ENCODE measurements around the gene CCDC88C.

The CCDC88C gene

GRCh38 chr14:91261986-91262549 lies 155.6 kb downstream of the CCDC88C start:
- Histone ChIP-seq H4K12ac (ENCODE audit: low read depth, low read length) (no peak overlapping the region), H3K9me3 (ENCODE audit: insufficient read depth, low read depth, low read length) (peaks cover 5% of the 10 kb centered on the region), H2AFZ (ENCODE audit: insufficient read depth, low read length, poor library complexity) (no peak overlapping the region), H3K18ac (ENCODE audit: low read length) (no peak overlapping the region), H3K79me2 (ENCODE audit: control insufficient read depth, insufficient read depth, low read length, poor library complexity) (no peaks in the 10 kb centered on the region), H3K79me1 (ENCODE audit: low read length) (peaks cover 22% of the 10 kb centered on the region), H4K91ac (ENCODE audit: low read depth, low read length) (no peak overlapping the region), H3K14ac (ENCODE audit: low read length) (no peak overlapping the region), H4K8ac (ENCODE audit: low read depth, low read length) (no peak overlapping the region), H3K4me3 (ENCODE audit: low read depth, low read length) (no peak overlapping the region), H2BK5ac (ENCODE audit: low read depth, low read length, poor library complexity) (no peak overlapping the region), H2AK5ac (ENCODE audit: low read length) (no peak overlapping the region), H2BK120ac (ENCODE audit: insufficient read depth, low read length, poor library complexity) (no peak overlapping the region), H3K9ac (ENCODE audit: low read length) (no peak overlapping the region), H3K4me1 (ENCODE audit: control insufficient read depth in 1 of 2, insufficient read depth in 2 of 2, low read length in 2 of 2) (peaks cover 25% of the 10 kb centered on the region in 2 experiments), H3K23ac (ENCODE audit: low read length) (no peak overlapping the region), H3K27me3 (ENCODE audit: insufficient read depth, low read length) (no peaks in the 10 kb centered on the region), H3K36me3 (ENCODE audit: control insufficient read depth in 1 of 2, insufficient read depth in 2 of 2, low read length in 2 of 2) (no peaks in the 10 kb centered on the region), H3K4me2 (ENCODE audit: low read length) (no peak overlapping the region), H3K4ac (ENCODE audit: low read depth, low read length) (no peak overlapping the region), H2BK12ac (ENCODE audit: low read length) (no peak overlapping the region), H3K27ac (ENCODE audit: low read depth, low read length) (no peak overlapping the region)
- no CpG with 5 or more reads among the region's 11 CpGs for WGBS (ENCODE audit: extremely low coverage, insufficient coverage, insufficient read length)
- DNase-seq, result no peak

GRCh38 chr14:91261115-91261514 lies 156.5 kb downstream of the CCDC88C start:
- Histone ChIP-seq H3K23ac (ENCODE audit: low read length) (no peak overlapping the region), H3K4me2 (ENCODE audit: low read length) (no peak overlapping the region), H3K4ac (ENCODE audit: low read depth, low read length) (no peak overlapping the region), H2AK5ac (ENCODE audit: low read length) (peak overlapping the region; percentile 84), H3K4me1 (ENCODE audit: control insufficient read depth in 1 of 2, insufficient read depth in 2 of 2, low read length in 2 of 2) (peaks cover 25 to 31% of the 10 kb centered on the region in 2 experiments), H3K36me3 (ENCODE audit: control insufficient read depth in 1 of 2, insufficient read depth in 2 of 2, low read length in 2 of 2) (no peaks in the 10 kb centered on the region), H3K27ac (ENCODE audit: low read depth, low read length) (no peak overlapping the region), H2AFZ (ENCODE audit: insufficient read depth, low read length, poor library complexity) (no peak overlapping the region), H3K18ac (ENCODE audit: low read length) (no peak overlapping the region), H4K8ac (ENCODE audit: low read depth, low read length) (no peak overlapping the region), H2BK12ac (ENCODE audit: low read length) (peak overlapping the region; percentile 22), H3K79me1 (ENCODE audit: low read length) (peaks cover 23% of the 10 kb centered on the region), H2BK120ac (ENCODE audit: insufficient read depth, low read length, poor library complexity) (no peak overlapping the region), H3K9ac (ENCODE audit: low read length) (no peak overlapping the region), H3K9me3 (ENCODE audit: insufficient read depth, low read depth, low read length) (peaks cover 5% of the 10 kb centered on the region), H4K91ac (ENCODE audit: low read depth, low read length) (no peak overlapping the region), H3K79me2 (ENCODE audit: control insufficient read depth, insufficient read depth, low read length, poor library complexity) (no peaks in the 10 kb centered on the region), H4K12ac (ENCODE audit: low read depth, low read length) (no peak overlapping the region), H3K14ac (ENCODE audit: low read length) (no peak overlapping the region), H2BK5ac (ENCODE audit: low read depth, low read length, poor library complexity) (no peak overlapping the region), H3K4me3 (ENCODE audit: low read depth, low read length) (no peak overlapping the region), H3K27me3 (ENCODE audit: insufficient read depth, low read length) (no peaks in the 10 kb centered on the region)
- WGBS (ENCODE audit: extremely low coverage, insufficient coverage, insufficient read length), result no CpG with 5 or more reads among the region's 5 CpGs
- no peak for DNase-seq

GRCh38 chr14:91258876-91259275 lies 158.7 kb downstream of the CCDC88C start:
- H3K18ac ChIP-seq (ENCODE audit: low read length), result no peak overlapping the region
- DNase-seq, result no peak
- no peak overlapping the region for H3K4ac ChIP-seq (ENCODE audit: low read depth, low read length)
- no peak overlapping the region for H3K14ac ChIP-seq (ENCODE audit: low read length)
- no peaks in the 10 kb centered on the region for H3K27me3 ChIP-seq (ENCODE audit: insufficient read depth, low read length)
- no peaks in the 10 kb centered on the region for H3K36me3 ChIP-seq (ENCODE audit: control insufficient read depth in 1 of 2, insufficient read depth in 2 of 2, low read length in 2 of 2)
- no peak overlapping the region for H3K23ac ChIP-seq (ENCODE audit: low read length)
- no peaks in the 10 kb centered on the region for H3K79me2 ChIP-seq (ENCODE audit: control insufficient read depth, insufficient read depth, low read length, poor library complexity)
- H3K4me1 ChIP-seq (ENCODE audit: control insufficient read depth in 1 of 2, insufficient read depth in 2 of 2, low read length in 2 of 2), result peaks cover 18 to 33% of the 10 kb centered on the region in 2 experiments
- H3K79me1 ChIP-seq (ENCODE audit: low read length), result peaks cover 22% of the 10 kb centered on the region
- H2BK120ac ChIP-seq (ENCODE audit: insufficient read depth, low read length, poor library complexity), result no peak overlapping the region
- H2AFZ ChIP-seq (ENCODE audit: insufficient read depth, low read length, poor library complexity), result no peak overlapping the region
- no peak overlapping the region for H3K9ac ChIP-seq (ENCODE audit: low read length)
- H4K91ac ChIP-seq (ENCODE audit: low read depth, low read length), result peak overlapping the region; percentile 28
- H4K8ac ChIP-seq (ENCODE audit: low read depth, low read length), result no peak overlapping the region
- H3K27ac ChIP-seq (ENCODE audit: low read depth, low read length), result peak overlapping the region; percentile 49
- no peak overlapping the region for H4K12ac ChIP-seq (ENCODE audit: low read depth, low read length)
- no peak overlapping the region for H3K4me2 ChIP-seq (ENCODE audit: low read length)
- peaks cover 2% of the 10 kb centered on the region for H3K9me3 ChIP-seq (ENCODE audit: insufficient read depth, low read depth, low read length)
- peak overlapping the region; percentile 44 for H2BK12ac ChIP-seq (ENCODE audit: low read length)
- WGBS (ENCODE audit: extremely low coverage, insufficient coverage, insufficient read length), result no CpG with 5 or more reads among the region's 3 CpGs
- H2AK5ac ChIP-seq (ENCODE audit: low read length), result no peak overlapping the region
- no peak overlapping the region for H3K4me3 ChIP-seq (ENCODE audit: low read depth, low read length)
- H2BK5ac ChIP-seq (ENCODE audit: low read depth, low read length, poor library complexity), result peak overlapping the region; percentile 52

DNA sequence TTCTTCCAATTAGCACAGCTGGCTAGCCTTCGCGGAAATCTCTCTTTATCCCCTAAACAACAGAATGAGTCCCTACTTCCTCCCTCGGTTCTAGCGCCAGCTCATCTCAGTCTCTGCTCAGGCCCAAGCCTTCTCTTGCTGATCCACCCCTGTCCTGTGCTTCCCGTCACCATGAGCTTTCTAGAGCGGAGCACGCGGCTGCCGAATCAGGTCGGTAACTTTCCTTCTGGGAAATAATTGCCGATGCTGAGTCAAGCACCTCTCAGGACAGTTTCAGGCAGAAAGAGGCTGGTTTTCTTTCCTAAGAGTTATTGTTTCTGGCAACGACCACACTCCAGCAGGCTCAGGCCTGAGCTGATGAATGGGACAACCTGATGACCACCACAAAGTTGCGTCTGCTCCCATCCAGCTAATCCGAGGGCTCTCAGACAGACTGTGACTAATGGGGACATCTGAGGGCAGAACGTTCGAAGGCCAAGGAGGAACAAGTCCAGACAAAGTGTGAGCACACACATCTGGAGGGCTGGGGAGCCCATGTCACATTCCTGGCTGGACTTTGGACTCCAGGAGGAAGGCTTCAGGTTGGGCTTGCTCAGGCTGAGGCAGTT lies 159.5 kb downstream of the CCDC88C start:
- no peak overlapping the region for H3K4me3 ChIP-seq (ENCODE audit: low read depth, low read length)
- H4K8ac ChIP-seq (ENCODE audit: low read depth, low read length), result no peak overlapping the region
- no peak overlapping the region for H3K9ac ChIP-seq (ENCODE audit: low read length)
- no peak overlapping the region for H4K12ac ChIP-seq (ENCODE audit: low read depth, low read length)
- H3K4me1 ChIP-seq (ENCODE audit: control insufficient read depth in 1 of 2, insufficient read depth in 2 of 2, low read length in 2 of 2), result peaks cover 19 to 37% of the 10 kb centered on the region in 2 experiments
- no peak overlapping the region for H2AK5ac ChIP-seq (ENCODE audit: low read length)
- peaks cover 2% of the 10 kb centered on the region for H3K9me3 ChIP-seq (ENCODE audit: insufficient read depth, low read depth, low read length)
- peak overlapping the region; percentile 37 for H3K18ac ChIP-seq (ENCODE audit: low read length)
- H3K4ac ChIP-seq (ENCODE audit: low read depth, low read length), result no peak overlapping the region
- no peaks in the 10 kb centered on the region for H3K27me3 ChIP-seq (ENCODE audit: insufficient read depth, low read length)
- H4K91ac ChIP-seq (ENCODE audit: low read depth, low read length), result peak overlapping the region; percentile 28
- peak overlapping the region; percentile 46 for H2BK120ac ChIP-seq (ENCODE audit: insufficient read depth, low read length, poor library complexity)
- H3K79me2 ChIP-seq (ENCODE audit: control insufficient read depth, insufficient read depth, low read length, poor library complexity), result no peaks in the 10 kb centered on the region
- peak overlapping the region; percentile 49 for H3K27ac ChIP-seq (ENCODE audit: low read depth, low read length)
- H3K14ac ChIP-seq (ENCODE audit: low read length), result peak overlapping the region; percentile 30
- H3K4me2 ChIP-seq (ENCODE audit: low read length), result peak overlapping the region; percentile 32
- H2BK12ac ChIP-seq (ENCODE audit: low read length), result peak overlapping the region; percentile 44
- no peak for DNase-seq
- peaks cover 25% of the 10 kb centered on the region for H3K79me1 ChIP-seq (ENCODE audit: low read length)
- H2BK5ac ChIP-seq (ENCODE audit: low read depth, low read length, poor library complexity), result peak overlapping the region; percentile 52
- no peak overlapping the region for H3K23ac ChIP-seq (ENCODE audit: low read length)
- no peaks in the 10 kb centered on the region for H3K36me3 ChIP-seq (ENCODE audit: control insufficient read depth in 1 of 2, insufficient read depth in 2 of 2, low read length in 2 of 2)
- no peak overlapping the region for H2AFZ ChIP-seq (ENCODE audit: insufficient read depth, low read length, poor library complexity)
- WGBS (ENCODE audit: extremely low coverage, insufficient coverage, insufficient read length), result no CpG with 5 or more reads among the region's 16 CpGs

Measured in trophoblast cell (in vitro differentiated cells and primary cell).